Activated naive CD4-positive, alpha-beta T cell treated with anti-CD3 and anti-CD28 coated beads, Interleukin-2, amount 10 ng/mL, durations not matched to agents 7 days and 5 days (primary cell): ENCODE measurements around the gene PPY.
"Not testable (repeated sequence)": the region's sequence is repeated elsewhere in the genome, so short reads cannot be mapped to it uniquely, and the experiment has no call there.

Experiments
- CTCF ChIA-PET: fragments of 350-600 bp; sonication (Branson Sonifier 250); formaldehyde crosslinking; loops from one replicate; lab custom pipeline; 2021; ENCODE audit warnings: antibody characterized with exemption; lab: Charles Lee
- DNase-seq: peaks from one replicate; pipeline ENCODE4 v3.0.0-alpha.2; 2020
- H3K27ac Mint-ChIP-seq: one replicate; pipeline ENCODE4 v1.8.0; 2021; ENCODE audit warnings: mild to moderate bottlenecking, moderate library complexity, mixed read lengths
- H3K27me3 Mint-ChIP-seq: one replicate; pipeline ENCODE4 v1.8.0; 2021; ENCODE audit warnings: mild to moderate bottlenecking, mixed read lengths
- H3K36me3 Mint-ChIP-seq: one replicate; pipeline ENCODE4 v1.8.0; 2021; ENCODE audit warnings: mixed read lengths
- H3K4me1 Mint-ChIP-seq: one replicate; pipeline ENCODE4 v1.8.0; 2021; ENCODE audit warnings: mixed read lengths
- H3K4me3 Mint-ChIP-seq: one replicate; pipeline ENCODE4 v1.8.0; 2021; ENCODE audit warnings: mild to moderate bottlenecking, moderate library complexity, mixed read lengths
- H3K9me3 Mint-ChIP-seq: one replicate; pipeline ENCODE4 v1.8.0; 2021; ENCODE audit warnings: mixed read lengths

The PPY gene

GRCh38 chr17:43975898-43976297 lies 33.6 kb upstream of the PPY start:
- no peaks in the 10 kb centered on the region for H3K36me3 Mint-ChIP-seq
- peaks cover 63% of the 10 kb centered on the region for H3K27me3 Mint-ChIP-seq
- no peak overlapping the region for H3K4me3 Mint-ChIP-seq
- H3K9me3 Mint-ChIP-seq, result no peaks in the 10 kb centered on the region
- CTCF ChIA-PET, result no interaction called here
- no peak for DNase-seq
- H3K4me1 Mint-ChIP-seq, result peaks cover 5% of the 10 kb centered on the region
- H3K27ac Mint-ChIP-seq, result no peak overlapping the region

GRCh38 chr17:43974382-43975266 lies 32.3 kb upstream of the PPY start:
- CTCF ChIA-PET, result no interaction called here
- Mint-ChIP-seq H3K4me3 (no peak overlapping the region), H3K9me3 (no peaks in the 10 kb centered on the region), H3K36me3 (no peaks in the 10 kb centered on the region), H3K27ac (no peak overlapping the region), H3K27me3 (peaks cover 62% of the 10 kb centered on the region), H3K4me1 (peaks cover 5% of the 10 kb centered on the region)
- DNase-seq, result no peak

GRCh38 chr17:43972444-43973212 lies 30.4 kb upstream of the PPY start:
- not testable (repeated sequence) for H3K4me3 Mint-ChIP-seq, H3K27ac Mint-ChIP-seq, H3K9me3 Mint-ChIP-seq, H3K36me3 Mint-ChIP-seq, H3K4me1 Mint-ChIP-seq, DNase-seq
- peaks cover 52% of the 10 kb centered on the region for H3K27me3 Mint-ChIP-seq
- CTCF ChIA-PET, result interaction anchor here (3.0 kb wide), 1 partner anchor 29 kb away, joined by 9 read pairs; no protein-coding TSS in a partner anchor

GRCh38 chr17:43971436-43971835 lies 29.2 kb upstream of the PPY start:
- H3K27ac Mint-ChIP-seq, DNase-seq: not testable (repeated sequence)
- peaks cover 45% of the 10 kb centered on the region for H3K27me3 Mint-ChIP-seq

GRCh38 chr17:43970366-43970765 lies 28.1 kb upstream of the PPY start:
- Mint-ChIP-seq H3K36me3 (no peaks in the 10 kb centered on the region), H3K4me3 (no peak overlapping the region), H3K9me3 (no peaks in the 10 kb centered on the region), H3K27me3 (peaks cover 45% of the 10 kb centered on the region), H3K4me1 (peaks cover 5% of the 10 kb centered on the region), H3K27ac (no peak overlapping the region)
- CTCF ChIA-PET, result interaction anchor here (0.7 to 3.0 kb wide), 2 partner anchors 27 to 278 kb away, joined by 4 to 9 read pairs; no protein-coding TSS in a partner anchor
- no peak for DNase-seq

More at GRCh38 chr17:43971436-43971835, 29.2 kb upstream of the PPY start:
- not testable (repeated sequence) for H3K4me3 Mint-ChIP-seq, H3K9me3 Mint-ChIP-seq, H3K4me1 Mint-ChIP-seq, H3K36me3 Mint-ChIP-seq
- CTCF ChIA-PET, result interaction anchor here (3.0 kb wide), 1 partner anchor 28 kb away, joined by 9 read pairs; no protein-coding TSS in a partner anchor

GRCh38 chr17:43967251-43967875 lies 25.1 kb upstream of the PPY start:
- Mint-ChIP-seq H3K4me3 (no peak overlapping the region), H3K27ac (no peak overlapping the region), H3K36me3 (no peaks in the 10 kb centered on the region), H3K27me3 (peaks cover 46% of the 10 kb centered on the region), H3K9me3 (no peaks in the 10 kb centered on the region), H3K4me1 (peaks cover 5% of the 10 kb centered on the region)
- CTCF ChIA-PET, result interaction anchor here (1.6 kb wide), 1 partner anchor 23 kb away, joined by 4 read pairs; no protein-coding TSS in a partner anchor
- no peak for DNase-seq

- H3K27ac Mint-ChIP-seq, result no peak overlapping the region
- CTCF ChIA-PET, result no interaction called here
- H3K4me1 Mint-ChIP-seq, result no peaks in the 10 kb centered on the region
- H3K36me3 Mint-ChIP-seq, result no peaks in the 10 kb centered on the region
- H3K4me3 Mint-ChIP-seq, result no peak overlapping the region
- H3K9me3 Mint-ChIP-seq, result no peaks in the 10 kb centered on the region
- DNase-seq, result no peak
- H3K27me3 Mint-ChIP-seq, result peaks cover 45% of the 10 kb centered on the region
These were observed 24.0 kb upstream of the PPY start for GRCh38 chr17:43966276-43966675.

GRCh38 chr17:43962479-43962878 lies 20.2 kb upstream of the PPY start:
- H3K4me3 Mint-ChIP-seq, result no peak overlapping the region
- no peak for DNase-seq
- no peak overlapping the region for H3K27ac Mint-ChIP-seq
- CTCF ChIA-PET, result no interaction called here
- H3K9me3 Mint-ChIP-seq, result no peaks in the 10 kb centered on the region
- H3K27me3 Mint-ChIP-seq, result peaks cover 29% of the 10 kb centered on the region
- no peaks in the 10 kb centered on the region for H3K36me3 Mint-ChIP-seq
- H3K4me1 Mint-ChIP-seq, result no peaks in the 10 kb centered on the region

- Mint-ChIP-seq H3K27me3 (peaks cover 28% of the 10 kb centered on the region), H3K9me3 (no peaks in the 10 kb centered on the region), H3K36me3 (no peaks in the 10 kb centered on the region), H3K4me1 (no peaks in the 10 kb centered on the region), H3K27ac (no peak overlapping the region), H3K4me3 (no peak overlapping the region)
- CTCF ChIA-PET, result interaction anchor here (1.1 kb wide), 1 partner anchor 36 kb away, joined by 3 read pairs; no protein-coding TSS in a partner anchor
- DNase-seq, result no peak
These were observed 19.7 kb upstream of the PPY start for GRCh38 chr17:43961954-43962353.

GRCh38 chr17:43961292-43961691 lies 19.0 kb upstream of the PPY start:
- not testable (repeated sequence) for H3K4me1 Mint-ChIP-seq
- CTCF ChIA-PET, result interaction anchor here (1.1 kb wide), 1 partner anchor 37 kb away, joined by 3 read pairs; no protein-coding TSS in a partner anchor

GRCh38 chr17:43958748-43959352 lies 16.6 kb upstream of the PPY start:
- H3K9me3 Mint-ChIP-seq, result no peaks in the 10 kb centered on the region
- no peak overlapping the region for H3K27ac Mint-ChIP-seq
- H3K4me3 Mint-ChIP-seq, result no peak overlapping the region
- no peaks in the 10 kb centered on the region for H3K4me1 Mint-ChIP-seq
- CTCF ChIA-PET, result interaction anchor here (3.2 kb wide), 1 partner anchor 15 kb away, joined by 13 read pairs; the partner anchor contains the start of gene PPY
- H3K36me3 Mint-ChIP-seq, result no peaks in the 10 kb centered on the region
- H3K27me3 Mint-ChIP-seq, result peaks cover 50% of the 10 kb centered on the region
- DNase-seq, result no peak

More at GRCh38 chr17:43961292-43961691, 19.0 kb upstream of the PPY start:
- peaks cover 32% of the 10 kb centered on the region for H3K27me3 Mint-ChIP-seq
- not testable (repeated sequence) for H3K27ac Mint-ChIP-seq, H3K9me3 Mint-ChIP-seq, H3K36me3 Mint-ChIP-seq, H3K4me3 Mint-ChIP-seq, DNase-seq

- H3K4me1 Mint-ChIP-seq, result peaks cover 5% of the 10 kb centered on the region
These were observed 13.9 kb upstream of the PPY start for GRCh38 chr17:43956222-43956621.

GRCh38 chr17:43953746-43954145 lies 11.5 kb upstream of the PPY start, which contains the start of gene PYY:
Gene PYY (minus strand): TSS chr17:43953940. CDS start chr17:43953483, 457 bp downstream.
- DNase-seq, result no peak
- Mint-ChIP-seq H3K4me3 (no peak within 1 kb of the TSS), H3K4me1 (peaks cover 5% of the 10 kb centered on the region), H3K9me3 (no peaks in the 10 kb centered on the region), H3K36me3 (no peaks in the 10 kb centered on the region), H3K27me3 (peaks cover 79% of the 10 kb centered on the region), H3K27ac (no peak within 1 kb of the TSS)
- CTCF ChIA-PET, result interaction anchor here (2.7 kb wide), 1 partner anchor 9 kb away, joined by 15 read pairs; no protein-coding TSS in a partner anchor

More at GRCh38 chr17:43956222-43956621, 13.9 kb upstream of the PPY start:
- CTCF ChIA-PET, result interaction anchor here (1.3 to 2.7 kb wide), 2 partner anchors 12 to 31 kb away, joined by 3 to 15 read pairs; no protein-coding TSS in a partner anchor
- no peak overlapping the region for H3K4me3 Mint-ChIP-seq
- no peak for DNase-seq
- H3K27me3 Mint-ChIP-seq, result peaks cover 59% of the 10 kb centered on the region
- no peaks in the 10 kb centered on the region for H3K36me3 Mint-ChIP-seq
- no peaks in the 10 kb centered on the region for H3K9me3 Mint-ChIP-seq
- no peak overlapping the region for H3K27ac Mint-ChIP-seq
